KMS-11 (cell line): ENCODE results near the gene MAN2B1.
A peak's percentile ranks its signal among the peaks of the same experiment; 100 is the strongest.

Source experiments
- H2AFZ ChIP-seq: fragments of 200-600 bp; sonication (generic); 2 replicates; pipeline ENCODE4 v1.6.1; 2016; ENCODE audit warnings: antibody characterized with exemption, mixed run types, low read depth
- H3K27ac ChIP-seq: fragments of 200-600 bp; sonication (generic); 2 replicates; pipeline ENCODE4 v1.6.1; 2016; ENCODE audit warnings: mild to moderate bottlenecking, mixed run types
- H3K27me3 ChIP-seq: fragments of 200-600 bp; sonication (generic); 2 replicates; pipeline ENCODE4 v1.6.1; 2017; ENCODE audit warnings: mild to moderate bottlenecking, low read depth, mixed run types, moderate library complexity; ENCODE audit not compliant: insufficient read depth
- H3K36me3 ChIP-seq: fragments of 200-600 bp; sonication (generic); 2 replicates; pipeline ENCODE4 v1.6.1; 2017; ENCODE audit warnings: mild to moderate bottlenecking, mixed run types; ENCODE audit not compliant: insufficient read depth
- H3K4me1 ChIP-seq: fragments of 200-600 bp; sonication (generic); 2 replicates; pipeline ENCODE4 v1.6.1; 2016; ENCODE audit warnings: mild to moderate bottlenecking, low read depth, mixed run types; ENCODE audit not compliant: poor library complexity, severe bottlenecking
- H3K4me2 ChIP-seq: fragments of 200-600 bp; sonication (generic); 2 replicates; pipeline ENCODE4 v1.7.0; 2016; ENCODE audit warnings: mild to moderate bottlenecking, mixed run types
- H3K4me3 ChIP-seq: fragments of 200-600 bp; sonication (generic); IDR thresholded peaks from 2 replicates; pipeline ENCODE4 v1.6.1; 2017; ENCODE audit warnings: low read depth, low read length, mixed read lengths; ENCODE audit not compliant: insufficient read depth
- H3K79me2 ChIP-seq: fragments of 200-600 bp; sonication (generic); 2 replicates; pipeline ENCODE4 v1.6.1; 2016; ENCODE audit warnings: low read depth, mixed run types; ENCODE audit not compliant: insufficient read depth
- H3K9ac ChIP-seq: fragments of 200-600 bp; sonication (generic); 2 replicates; pipeline ENCODE4 v1.6.1; 2016; ENCODE audit warnings: mild to moderate bottlenecking, mixed run types
- H4K20me1 ChIP-seq: fragments of 200-600 bp; sonication (generic); 2 replicates; pipeline ENCODE4 v1.6.1; 2016; ENCODE audit warnings: mild to moderate bottlenecking, mixed run types; ENCODE audit not compliant: insufficient read depth
- TF ChIP-seq, protein P1 (sequence below): fragments of 200-600 bp; sonication (generic); conservative IDR thresholded peaks from 2 replicates; pipeline ENCODE4 v1.6.1; 2017; ENCODE audit warnings: low read depth, mild to moderate bottlenecking, antibody characterized with exemption, low read length, moderate library complexity, mixed read lengths

Gene MAN2B1

DNA sequence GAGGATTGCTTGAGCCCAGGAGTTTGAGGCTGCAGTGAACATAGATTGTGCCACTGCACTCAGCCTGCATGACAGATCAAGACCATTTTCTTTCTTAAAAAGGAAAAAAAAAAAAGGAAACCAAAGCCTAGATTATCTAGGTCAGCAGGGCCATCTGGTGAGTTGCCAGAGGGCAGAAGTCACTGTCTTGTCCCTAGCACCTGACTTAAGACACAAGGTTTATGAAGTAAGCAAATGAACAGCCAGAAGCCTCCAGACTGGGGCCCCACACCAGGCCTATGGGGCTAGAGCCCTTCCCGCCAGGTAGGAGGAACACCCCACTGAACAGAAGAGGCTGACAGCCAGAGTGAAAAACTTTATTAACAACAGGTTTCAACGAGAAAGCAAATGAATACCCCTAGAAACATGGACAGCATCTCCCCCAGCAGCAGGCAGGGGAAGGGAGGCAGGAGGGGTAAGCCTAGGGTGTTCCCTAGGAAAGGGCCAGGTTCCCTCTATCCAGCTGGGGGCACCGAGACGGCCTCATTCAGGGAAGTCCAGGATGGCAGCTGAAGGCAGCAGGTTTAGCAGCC, 1.3 kb upstream of the MAN2B1 start:
- TF ChIP-seq, protein P1, sequence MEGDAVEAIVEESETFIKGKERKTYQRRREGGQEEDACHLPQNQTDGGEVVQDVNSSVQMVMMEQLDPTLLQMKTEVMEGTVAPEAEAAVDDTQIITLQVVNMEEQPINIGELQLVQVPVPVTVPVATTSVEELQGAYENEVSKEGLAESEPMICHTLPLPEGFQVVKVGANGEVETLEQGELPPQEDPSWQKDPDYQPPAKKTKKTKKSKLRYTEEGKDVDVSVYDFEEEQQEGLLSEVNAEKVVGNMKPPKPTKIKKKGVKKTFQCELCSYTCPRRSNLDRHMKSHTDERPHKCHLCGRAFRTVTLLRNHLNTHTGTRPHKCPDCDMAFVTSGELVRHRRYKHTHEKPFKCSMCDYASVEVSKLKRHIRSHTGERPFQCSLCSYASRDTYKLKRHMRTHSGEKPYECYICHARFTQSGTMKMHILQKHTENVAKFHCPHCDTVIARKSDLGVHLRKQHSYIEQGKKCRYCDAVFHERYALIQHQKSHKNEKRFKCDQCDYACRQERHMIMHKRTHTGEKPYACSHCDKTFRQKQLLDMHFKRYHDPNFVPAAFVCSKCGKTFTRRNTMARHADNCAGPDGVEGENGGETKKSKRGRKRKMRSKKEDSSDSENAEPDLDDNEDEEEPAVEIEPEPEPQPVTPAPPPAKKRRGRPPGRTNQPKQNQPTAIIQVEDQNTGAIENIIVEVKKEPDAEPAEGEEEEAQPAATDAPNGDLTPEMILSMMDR = no peak
- no peak overlapping the region for H3K9ac ChIP-seq
- no peak overlapping the region for H3K4me3 ChIP-seq
- no peaks in the 10 kb centered on the region for H3K27me3 ChIP-seq
- 0 out of 2 replicates have a peak, but pooled peaks cover 6% of the 10 kb centered on the region for H3K79me2 ChIP-seq
- H3K36me3 ChIP-seq = no peaks in the 10 kb centered on the region; the same call in 1 of the 2 replicates
- H3K27ac ChIP-seq = no peak overlapping the region
- H3K4me1 ChIP-seq = peaks cover 30% of the 10 kb centered on the region
- peak overlapping the region; percentile 58 for H3K4me2 ChIP-seq
- no peaks in the 10 kb centered on the region for H4K20me1 ChIP-seq
- H2AFZ ChIP-seq = no peak overlapping the region

- Histone ChIP-seq H2AFZ (peak overlapping the region; percentile 89; the same call in 1 of the 2 replicates), H3K4me2 (peak overlapping the region; percentile 97), H3K27ac (no peak overlapping the region)
Measured at GRCh38 chr19:12665671-12666264, 774 bp downstream of the MAN2B1 start.

DNA sequence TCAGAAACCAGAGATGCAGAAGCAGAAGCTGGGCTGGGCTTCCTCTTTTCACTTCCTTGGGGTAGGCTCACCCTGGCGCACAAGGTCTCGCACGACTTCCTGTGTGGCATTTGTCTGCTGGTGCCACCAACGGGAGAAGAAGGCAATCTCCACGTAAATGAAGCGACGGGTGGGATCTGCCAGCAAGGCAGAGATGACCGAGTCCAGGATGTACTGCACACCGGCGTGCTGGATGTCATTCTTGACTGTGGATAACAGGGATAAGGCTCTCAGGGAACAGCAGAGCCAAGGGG, 1.3 kb downstream of the MAN2B1 start:
- no peaks in the 10 kb centered on the region for H4K20me1 ChIP-seq
- no peak overlapping the region for H3K27ac ChIP-seq
- no peak overlapping the region for H2AFZ ChIP-seq
- TF ChIP-seq, protein P1 = no peak
- H3K4me2 ChIP-seq = no peak overlapping the region
- no peak overlapping the region for H3K9ac ChIP-seq
- H3K27me3 ChIP-seq = no peaks in the 10 kb centered on the region
- H3K79me2 ChIP-seq = 0 out of 2 replicates have a peak, but pooled peaks cover 6% of the 10 kb centered on the region
- H3K36me3 ChIP-seq = no peaks in the 10 kb centered on the region; the same call in 1 of the 2 replicates
- peaks cover 24% of the 10 kb centered on the region for H3K4me1 ChIP-seq
- H3K4me3 ChIP-seq = no peak overlapping the region

More at GRCh38 chr19:12665671-12666264, 774 bp downstream of the MAN2B1 start:
- Histone ChIP-seq H4K20me1 (no peaks in the 10 kb centered on the region), H3K4me3 (no peak overlapping the region), H3K79me2 (0 out of 2 replicates have a peak, but pooled peaks cover 6% of the 10 kb centered on the region), H3K4me1 (peaks cover 30% of the 10 kb centered on the region), H3K27me3 (no peaks in the 10 kb centered on the region), H3K9ac (peak overlapping the region; percentile 54; the same call in 1 of the 2 replicates), H3K36me3 (no peaks in the 10 kb centered on the region; the same call in 1 of the 2 replicates)
- TF ChIP-seq, protein P1 = no peak

DNA sequence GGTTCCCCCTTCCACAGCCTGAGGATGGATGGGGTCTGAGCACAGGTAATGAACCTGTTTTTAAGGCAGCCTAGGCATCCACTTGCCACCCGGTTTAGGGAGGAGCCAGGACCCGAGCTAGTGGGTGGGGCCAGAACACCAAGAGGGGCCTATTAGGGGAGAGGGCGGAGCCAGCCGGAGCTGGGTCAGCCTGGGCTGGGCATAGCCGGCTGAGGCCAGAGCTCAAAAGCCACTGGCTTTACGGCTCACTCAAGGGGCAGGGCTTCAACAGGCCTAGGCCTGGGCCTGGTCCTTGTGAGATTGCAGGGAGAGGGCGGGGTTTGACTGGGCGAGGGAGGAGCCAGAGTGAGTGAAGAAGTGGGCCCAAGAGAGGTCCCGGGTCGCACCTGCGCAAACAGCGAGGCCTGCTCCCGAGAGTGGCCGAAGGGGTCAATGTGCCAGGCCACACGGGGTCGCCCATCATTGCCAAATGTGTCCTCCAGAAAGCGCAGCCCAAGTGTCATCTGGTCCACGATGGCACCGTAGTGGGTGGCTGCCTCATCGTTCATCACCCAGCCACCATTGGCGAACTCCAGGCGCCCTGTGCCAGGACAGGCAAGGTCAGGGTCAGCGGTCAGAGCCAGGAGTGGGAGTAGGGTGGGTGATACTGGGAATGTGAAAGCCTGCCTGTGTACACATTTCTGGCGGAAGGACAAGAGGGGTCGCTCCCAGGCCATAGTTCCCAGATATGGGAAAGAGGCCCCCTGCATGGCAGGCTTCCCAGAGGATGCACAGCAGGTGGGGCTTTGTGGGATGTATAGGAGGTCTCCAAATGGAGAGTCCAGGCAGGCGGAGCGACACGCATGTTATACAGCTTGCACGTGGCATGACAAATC, 1.9 kb downstream of the MAN2B1 start:
- Histone ChIP-seq H2AFZ (no peak overlapping the region), H3K36me3 (no peaks in the 10 kb centered on the region; the same call in 1 of the 2 replicates), H4K20me1 (no peaks in the 10 kb centered on the region), H3K4me1 (peaks cover 23% of the 10 kb centered on the region), H3K27ac (no peak overlapping the region), H3K4me3 (no peak overlapping the region), H3K9ac (no peak overlapping the region), H3K79me2 (0 out of 2 replicates have a peak, but pooled peaks cover 6% of the 10 kb centered on the region), H3K4me2 (no peak overlapping the region), H3K27me3 (no peaks in the 10 kb centered on the region)
- TF ChIP-seq, protein P1 = no peak
